ENCODE results near the gene SEMA5A. TPM values are rescaled to one million over a fixed set of nuclear protein-coding genes. Genes with fewer than 3 reads are reported as not detected.

SEMA5A gene
- total and polyA plus RNA-seq, 2 of the 8 experiments (the other 6 are each of a cell fraction or from before 2014, with no cell fraction given) = 5.3 to 8.9 TPM

DNA sequence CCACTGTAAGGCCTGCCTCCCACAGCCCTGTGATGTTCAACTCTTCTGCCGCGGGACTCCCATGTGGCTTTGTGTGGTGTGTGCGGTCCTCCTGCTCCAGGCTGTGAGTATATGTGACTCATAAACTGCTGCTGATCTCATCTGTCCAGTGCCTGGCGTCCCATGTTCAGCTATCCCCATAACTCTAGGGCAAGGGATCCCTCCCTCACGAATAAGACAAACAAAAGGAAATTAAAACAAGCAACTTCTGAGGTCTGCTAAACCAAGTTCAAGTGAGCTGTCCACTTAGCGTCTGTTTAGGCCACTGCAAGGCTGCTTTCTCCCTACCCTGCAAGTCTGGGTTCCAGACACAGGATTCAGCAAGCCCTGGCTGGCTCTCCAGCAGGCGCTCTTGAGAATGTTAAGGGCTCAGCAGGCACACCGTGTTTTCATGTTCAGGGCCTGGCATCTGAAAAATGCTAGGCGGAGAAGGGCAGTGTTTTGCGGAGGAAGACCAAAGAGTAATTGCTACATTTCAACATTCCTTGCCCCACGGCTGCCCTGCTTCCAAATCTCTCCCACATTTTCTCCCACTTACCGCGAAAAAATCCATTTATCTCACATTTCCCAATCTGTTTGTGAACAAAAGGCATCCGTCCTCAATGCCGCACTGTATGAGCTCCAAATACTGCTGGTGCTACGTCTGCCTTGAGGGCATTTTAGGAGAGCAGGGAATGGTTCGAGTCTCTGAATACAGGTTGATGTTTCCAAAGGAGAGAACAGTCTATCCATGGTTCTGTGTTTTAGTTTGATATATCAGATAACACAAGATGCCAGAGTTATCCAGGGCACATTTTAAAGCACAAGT is 280.2 kb downstream of the SEMA5A start (continued):
- TF ChIP-seq RAD21 (IDR thresholded peaks at IDR 0.05 in 1 of 2, conservative IDR thresholded peaks at IDR 0.05 in 1 of 2; ENCODE audit: low read depth in 2 of 2, low read length in 2 of 2) (peak in 1 of 2 experiments; percentile 13; a peak in 1 of 4 replicates), HDAC6 (IDR thresholded peaks at IDR 0.05; ENCODE audit: low read depth, low read length) (no peak), SIRT6 (IDR thresholded peaks at IDR 0.05; ENCODE audit: low read length) (no peak), RFX5 (IDR thresholded peaks at IDR 0.05; ENCODE audit: borderline replicate concordance, low read depth, low read length) (no peak)

Data from H1 (cell line).